Measurements from ENCODE around the gene NGEF.

DNA sequence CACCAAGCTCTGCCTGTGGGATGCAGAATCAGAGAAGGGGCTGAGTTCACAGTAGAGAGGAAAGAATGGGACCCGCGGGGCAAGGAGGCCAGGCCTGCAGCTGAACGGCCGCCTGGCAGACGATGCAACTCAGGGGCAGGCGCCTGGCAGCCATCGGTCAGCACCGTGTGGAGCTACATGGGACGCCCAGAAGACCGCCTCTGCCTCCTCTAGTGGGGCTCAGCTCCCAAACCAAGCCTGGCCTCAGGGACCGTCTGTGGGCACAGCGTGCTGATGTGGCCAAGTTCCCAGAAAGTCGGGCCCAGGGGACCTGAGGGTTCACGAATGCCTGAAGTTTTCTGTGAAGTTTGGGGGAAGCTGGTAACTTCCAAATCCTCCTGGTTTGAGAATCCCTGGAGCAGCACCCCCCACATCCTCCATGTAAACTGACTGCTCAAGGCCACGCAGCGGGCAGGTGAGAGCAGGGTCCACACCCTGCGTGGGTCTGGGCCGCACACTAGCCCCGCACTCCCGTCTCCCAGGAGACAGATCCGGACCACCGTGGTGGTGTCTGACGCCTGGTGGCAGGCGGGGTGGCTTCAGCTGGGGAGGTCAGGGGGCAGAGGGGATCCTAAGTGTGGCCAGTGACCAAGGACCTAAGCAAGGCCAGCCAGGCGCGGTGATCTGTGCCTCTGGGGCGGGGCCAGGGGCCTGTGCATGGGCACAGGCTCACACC is 128.3 kb downstream of the NGEF start:
- TF ChIP-seq, protein P1, sequence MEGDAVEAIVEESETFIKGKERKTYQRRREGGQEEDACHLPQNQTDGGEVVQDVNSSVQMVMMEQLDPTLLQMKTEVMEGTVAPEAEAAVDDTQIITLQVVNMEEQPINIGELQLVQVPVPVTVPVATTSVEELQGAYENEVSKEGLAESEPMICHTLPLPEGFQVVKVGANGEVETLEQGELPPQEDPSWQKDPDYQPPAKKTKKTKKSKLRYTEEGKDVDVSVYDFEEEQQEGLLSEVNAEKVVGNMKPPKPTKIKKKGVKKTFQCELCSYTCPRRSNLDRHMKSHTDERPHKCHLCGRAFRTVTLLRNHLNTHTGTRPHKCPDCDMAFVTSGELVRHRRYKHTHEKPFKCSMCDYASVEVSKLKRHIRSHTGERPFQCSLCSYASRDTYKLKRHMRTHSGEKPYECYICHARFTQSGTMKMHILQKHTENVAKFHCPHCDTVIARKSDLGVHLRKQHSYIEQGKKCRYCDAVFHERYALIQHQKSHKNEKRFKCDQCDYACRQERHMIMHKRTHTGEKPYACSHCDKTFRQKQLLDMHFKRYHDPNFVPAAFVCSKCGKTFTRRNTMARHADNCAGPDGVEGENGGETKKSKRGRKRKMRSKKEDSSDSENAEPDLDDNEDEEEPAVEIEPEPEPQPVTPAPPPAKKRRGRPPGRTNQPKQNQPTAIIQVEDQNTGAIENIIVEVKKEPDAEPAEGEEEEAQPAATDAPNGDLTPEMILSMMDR (IDR thresholded peaks at IDR 0.05 in 2 of 3, conservative IDR thresholded peaks at IDR 0.05 in 1 of 3; ENCODE audit: control insufficient read depth in 2 of 3, extremely low read depth in 1 of 3, insufficient read depth in 1 of 3, low read depth in 3 of 3, low read length in 3 of 3) = no peak
- TF ChIP-seq, protein P2, sequence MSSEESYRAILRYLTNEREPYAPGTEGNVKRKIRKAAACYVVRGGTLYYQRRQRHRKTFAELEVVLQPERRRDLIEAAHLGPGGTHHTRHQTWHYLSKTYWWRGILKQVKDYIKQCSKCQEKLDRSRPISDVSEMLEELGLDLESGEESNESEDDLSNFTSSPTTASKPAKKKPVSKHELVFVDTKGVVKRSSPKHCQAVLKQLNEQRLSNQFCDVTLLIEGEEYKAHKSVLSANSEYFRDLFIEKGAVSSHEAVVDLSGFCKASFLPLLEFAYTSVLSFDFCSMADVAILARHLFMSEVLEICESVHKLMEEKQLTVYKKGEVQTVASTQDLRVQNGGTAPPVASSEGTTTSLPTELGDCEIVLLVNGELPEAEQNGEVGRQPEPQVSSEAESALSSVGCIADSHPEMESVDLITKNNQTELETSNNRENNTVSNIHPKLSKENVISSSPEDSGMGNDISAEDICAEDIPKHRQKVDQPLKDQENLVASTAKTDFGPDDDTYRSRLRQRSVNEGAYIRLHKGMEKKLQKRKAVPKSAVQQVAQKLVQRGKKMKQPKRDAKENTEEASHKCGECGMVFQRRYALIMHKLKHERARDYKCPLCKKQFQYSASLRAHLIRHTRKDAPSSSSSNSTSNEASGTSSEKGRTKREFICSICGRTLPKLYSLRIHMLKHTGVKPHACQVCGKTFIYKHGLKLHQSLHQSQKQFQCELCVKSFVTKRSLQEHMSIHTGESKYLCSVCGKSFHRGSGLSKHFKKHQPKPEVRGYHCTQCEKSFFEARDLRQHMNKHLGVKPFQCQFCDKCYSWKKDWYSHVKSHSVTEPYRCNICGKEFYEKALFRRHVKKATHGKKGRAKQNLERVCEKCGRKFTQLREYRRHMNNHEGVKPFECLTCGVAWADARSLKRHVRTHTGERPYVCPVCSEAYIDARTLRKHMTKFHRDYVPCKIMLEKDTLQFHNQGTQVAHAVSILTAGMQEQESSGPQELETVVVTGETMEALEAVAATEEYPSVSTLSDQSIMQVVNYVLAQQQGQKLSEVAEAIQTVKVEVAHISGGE (CRISPR knock-in tag; IDR thresholded peaks at IDR 0.05) = no peak
- TF ChIP-seq ZBED1 (IDR thresholded peaks at IDR 0.05; ENCODE audit: borderline replicate concordance) (no peak), ASH2L (IDR thresholded peaks at IDR 0.05; ENCODE audit: borderline replicate concordance, low read depth) (no peak), NR2F1 (conservative IDR thresholded peaks at IDR 0.05) (no peak), RCOR1 (conservative IDR thresholded peaks at IDR 0.05; ENCODE audit: low read depth, low read length) (no peak), ATF2 (IDR thresholded peaks at IDR 0.05; ENCODE audit: low read length) (no peak)
